MCF 10A (cell line): Measurements from ENCODE around the gene FGF3. TPM values are rescaled to one million over a fixed set of nuclear protein-coding genes. Genes with fewer than 3 reads are reported as not detected.

Experiments used
- BruUV-seq: library from RNA; stranded (reverse); fragments of 400-500 nt; replicated peaks from 2 replicates; lab custom pipeline; 2021; lab: Mats Ljungman, UMichigan
- CTCF ChIA-PET: fragments of 300-600 bp; sonication (Branson Sonifier 250); formaldehyde crosslinking; extraction: SDS; loops from one replicate; lab custom pipeline; 2021; ENCODE audit warnings: antibody characterized with exemption, inconsistent platforms; lab: Yijun Ruan, JAX
- POLR2A ChIA-PET: fragments of 300-600, 350-650 bp; sonication (Branson Sonifier 250); formaldehyde crosslinking; extraction: SDS; loops from one replicate; lab custom pipeline; 2020; ENCODE audit warnings: antibody characterized with exemption, inconsistent platforms; lab: Yijun Ruan, JAX
- DNase-seq: peaks from one replicate; pipeline ENCODE4 v3.0.0-alpha.2; 2018; ENCODE audit not compliant: unreplicated experiment
- H3K27ac Mint-ChIP-seq: one replicate; pipeline ENCODE4 v1.8.0; 2022; ENCODE audit warnings: mild to moderate bottlenecking, low read depth, mixed read lengths; ENCODE audit not compliant: unreplicated experiment
- H3K27me3 Mint-ChIP-seq: one replicate; pipeline ENCODE4 v1.8.0; 2022; ENCODE audit warnings: mixed read lengths; ENCODE audit not compliant: insufficient read depth, unreplicated experiment
- H3K36me3 Mint-ChIP-seq: one replicate; pipeline ENCODE4 v1.8.0; 2022; ENCODE audit warnings: mild to moderate bottlenecking, moderate library complexity, mixed read lengths; ENCODE audit not compliant: insufficient read depth, unreplicated experiment
- H3K4me1 Mint-ChIP-seq: one replicate; pipeline ENCODE4 v1.8.0; 2022; ENCODE audit warnings: mixed read lengths; ENCODE audit not compliant: insufficient read depth, unreplicated experiment
- H3K4me3 Mint-ChIP-seq: one replicate; pipeline ENCODE4 v1.8.0; 2022; ENCODE audit warnings: mild to moderate bottlenecking, moderate library complexity, mixed read lengths; ENCODE audit not compliant: unreplicated experiment
- H3K9me3 Mint-ChIP-seq: one replicate; pipeline ENCODE4 v1.8.0; 2022; ENCODE audit warnings: mixed read lengths; ENCODE audit not compliant: unreplicated experiment
- intact Hi-C: fragments of 100-400 bp; cut with micrococcal nuclease; formaldehyde crosslinking; loops from 2 replicates; pipeline ENCODE4 v1.14.1; 2022
- total RNA-seq: library from RNA; stranded (reverse); gene quantifications from 2 replicates; pipeline ENCODE4 v1.2.3, GENCODE V29; 2022
- TF ChIP-seq, protein P1 (sequence below): fragments of 200-600 bp; IDR thresholded peaks from one replicate; pipeline ENCODE4 v1.8.0; 2022; ENCODE audit warnings: antibody characterized with exemption, mild to moderate bottlenecking; ENCODE audit not compliant: unreplicated experiment

The FGF3 gene
- total RNA-seq, 1 experiment from 2014 or later = not detected

- TF ChIP-seq, protein P1, sequence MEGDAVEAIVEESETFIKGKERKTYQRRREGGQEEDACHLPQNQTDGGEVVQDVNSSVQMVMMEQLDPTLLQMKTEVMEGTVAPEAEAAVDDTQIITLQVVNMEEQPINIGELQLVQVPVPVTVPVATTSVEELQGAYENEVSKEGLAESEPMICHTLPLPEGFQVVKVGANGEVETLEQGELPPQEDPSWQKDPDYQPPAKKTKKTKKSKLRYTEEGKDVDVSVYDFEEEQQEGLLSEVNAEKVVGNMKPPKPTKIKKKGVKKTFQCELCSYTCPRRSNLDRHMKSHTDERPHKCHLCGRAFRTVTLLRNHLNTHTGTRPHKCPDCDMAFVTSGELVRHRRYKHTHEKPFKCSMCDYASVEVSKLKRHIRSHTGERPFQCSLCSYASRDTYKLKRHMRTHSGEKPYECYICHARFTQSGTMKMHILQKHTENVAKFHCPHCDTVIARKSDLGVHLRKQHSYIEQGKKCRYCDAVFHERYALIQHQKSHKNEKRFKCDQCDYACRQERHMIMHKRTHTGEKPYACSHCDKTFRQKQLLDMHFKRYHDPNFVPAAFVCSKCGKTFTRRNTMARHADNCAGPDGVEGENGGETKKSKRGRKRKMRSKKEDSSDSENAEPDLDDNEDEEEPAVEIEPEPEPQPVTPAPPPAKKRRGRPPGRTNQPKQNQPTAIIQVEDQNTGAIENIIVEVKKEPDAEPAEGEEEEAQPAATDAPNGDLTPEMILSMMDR = no peak
- DNase-seq = no peak
- H3K27ac Mint-ChIP-seq = no peak overlapping the region
- POLR2A ChIA-PET = interaction anchor here (0.7 kb wide), 1 partner anchor 159 kb away, joined by 3 read pairs; the partner anchor contains the start of gene LTO1
- H3K9me3 Mint-ChIP-seq = no peaks in the 10 kb centered on the region
- no peak overlapping the region for H3K4me3 Mint-ChIP-seq
- intact Hi-C loops = no loop called here
- CTCF ChIA-PET = no interaction called here
- no TSS peak for BruUV-seq
- H3K36me3 Mint-ChIP-seq = no peaks in the 10 kb centered on the region
- no peaks in the 10 kb centered on the region for H3K4me1 Mint-ChIP-seq
- peaks cover 17% of the 10 kb centered on the region for H3K27me3 Mint-ChIP-seq
Measured at GRCh38 chr11:69834251-69834650, 15.0 kb upstream of the FGF3 start.

DNA sequence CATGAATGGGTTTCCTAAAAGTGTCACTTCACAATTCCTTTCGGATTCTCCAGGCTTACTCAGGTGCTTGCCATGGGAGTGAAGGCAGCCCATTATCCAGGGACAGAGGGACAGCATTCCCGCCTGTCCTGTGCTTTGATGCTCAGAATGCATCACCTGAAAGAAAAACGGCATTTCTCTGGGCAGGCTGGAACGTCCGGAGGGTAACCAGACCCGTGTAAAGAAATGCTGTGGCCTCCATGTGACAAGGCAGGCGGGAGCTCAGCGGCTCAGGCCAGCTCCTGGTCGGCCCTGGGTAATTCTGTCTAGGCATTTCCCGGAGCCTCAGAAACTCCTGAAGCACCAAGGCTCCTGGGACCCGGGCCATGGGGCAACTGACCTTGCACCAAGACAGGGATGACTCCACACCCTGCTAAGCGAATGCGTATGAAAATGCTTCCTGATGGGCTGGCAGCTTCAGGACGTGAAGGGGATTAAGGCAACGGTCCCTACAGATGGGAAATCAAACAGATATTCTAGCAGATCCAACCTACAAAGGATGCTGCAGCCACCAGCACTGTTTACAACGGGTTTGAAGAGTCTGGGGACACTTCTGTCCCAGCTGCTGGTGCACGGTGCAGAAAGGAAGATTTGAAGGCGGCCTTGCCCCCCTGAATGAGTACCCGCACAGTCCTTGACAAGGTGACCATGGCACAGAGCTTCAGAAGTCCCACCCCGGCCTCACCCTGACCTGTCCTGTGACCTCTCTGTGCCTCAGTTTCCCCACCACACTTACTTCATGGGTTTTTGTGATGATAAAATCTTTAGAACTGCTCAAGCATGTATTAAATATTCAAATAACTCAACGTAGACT is 13.6 kb upstream of the FGF3 start:
- POLR2A ChIA-PET = no interaction called here
- H3K36me3 Mint-ChIP-seq = no peaks in the 10 kb centered on the region

GRCh38 chr11:69831985-69832384 is 12.8 kb upstream of the FGF3 start:
- no peaks in the 10 kb centered on the region for H3K9me3 Mint-ChIP-seq
- no TSS peak for BruUV-seq
- peaks cover 17% of the 10 kb centered on the region for H3K27me3 Mint-ChIP-seq
- DNase-seq = no peak
- intact Hi-C loops = no loop called here
- TF ChIP-seq, protein P1 = no peak
- H3K4me1 Mint-ChIP-seq = no peaks in the 10 kb centered on the region
- no peaks in the 10 kb centered on the region for H3K36me3 Mint-ChIP-seq
- ChIA-PET POLR2A (no interaction called here), CTCF (interaction anchor here (0.7 kb wide), 1 partner anchor 730 kb away, joined by 3 read pairs; no protein-coding TSS in a partner anchor)
- H3K4me3 Mint-ChIP-seq = no peak overlapping the region
- no peak overlapping the region for H3K27ac Mint-ChIP-seq

More for the DNA sequence above, 13.6 kb upstream of the FGF3 start:
- no peak for DNase-seq
- Mint-ChIP-seq H3K4me1 (no peaks in the 10 kb centered on the region), H3K4me3 (no peak overlapping the region), H3K9me3 (no peaks in the 10 kb centered on the region), H3K27ac (no peak overlapping the region), H3K27me3 (peaks cover 17% of the 10 kb centered on the region)
- intact Hi-C loops = no loop called here
- no TSS peak for BruUV-seq
- TF ChIP-seq, protein P1 = no peak
- CTCF ChIA-PET = no interaction called here

GRCh38 chr11:69830086-69830485 is 10.9 kb upstream of the FGF3 start:
- BruUV-seq = no TSS peak
- POLR2A ChIA-PET = no interaction called here
- intact Hi-C loops = no loop called here
- no peaks in the 10 kb centered on the region for H3K9me3 Mint-ChIP-seq
- CTCF ChIA-PET = no interaction called here
- no peak overlapping the region for H3K4me3 Mint-ChIP-seq
- H3K27ac Mint-ChIP-seq = no peak overlapping the region
- TF ChIP-seq, protein P1 = no peak
- H3K36me3 Mint-ChIP-seq = no peaks in the 10 kb centered on the region
- DNase-seq = no peak
- peaks cover 17% of the 10 kb centered on the region for H3K27me3 Mint-ChIP-seq
- no peaks in the 10 kb centered on the region for H3K4me1 Mint-ChIP-seq
